HG02852 (cell line): ENCODE results near the gene GTF2H2C_2.
A peak's percentile ranks its signal among the peaks of the same experiment; 100 is the strongest.
"Not testable (repeated sequence)": the region's sequence is repeated elsewhere in the genome, so short reads cannot be mapped to it uniquely, and the experiment has no call there.

ENCODE experiments used
- ATAC-seq: cut with Tn5 transposase; IDR thresholded peaks from one replicate; pipeline ENCODE4 v1.9.1; 2021; ENCODE audit warnings: mild to moderate bottlenecking, moderate library complexity; ENCODE audit not compliant: unreplicated experiment

Gene GTF2H2C_2

DNA sequence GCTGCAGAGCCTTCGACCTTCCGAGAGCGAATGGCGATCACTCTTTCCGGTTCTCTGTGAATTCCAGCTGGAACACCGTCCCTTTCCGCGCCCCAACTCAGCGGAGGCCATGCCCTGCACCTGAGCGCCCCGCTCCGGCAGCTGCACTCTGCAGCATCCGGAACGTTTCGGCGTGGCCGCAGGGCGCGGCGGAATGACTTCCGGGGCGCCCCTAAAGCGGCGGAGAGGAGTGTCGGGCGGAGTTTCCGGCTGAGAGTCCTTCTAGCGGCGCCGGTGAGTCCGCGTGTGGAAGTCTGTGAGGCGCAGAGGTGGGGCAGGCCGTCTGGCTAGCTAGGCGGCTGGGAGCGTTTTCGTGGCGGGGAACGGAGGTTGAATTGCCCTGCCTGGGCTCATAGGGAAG, at the start of gene GTF2H2C_2:
Gene GTF2H2C_2 (plus strand): TSS at position 252 of the 400 bp plus-strand sequence.
- ATAC-seq: peak; percentile 98

- not testable (repeated sequence) for ATAC-seq
These were observed 14.0 kb upstream of the GTF2H2C_2 start for GRCh38 chr5:70400984-70401686.

DNA sequence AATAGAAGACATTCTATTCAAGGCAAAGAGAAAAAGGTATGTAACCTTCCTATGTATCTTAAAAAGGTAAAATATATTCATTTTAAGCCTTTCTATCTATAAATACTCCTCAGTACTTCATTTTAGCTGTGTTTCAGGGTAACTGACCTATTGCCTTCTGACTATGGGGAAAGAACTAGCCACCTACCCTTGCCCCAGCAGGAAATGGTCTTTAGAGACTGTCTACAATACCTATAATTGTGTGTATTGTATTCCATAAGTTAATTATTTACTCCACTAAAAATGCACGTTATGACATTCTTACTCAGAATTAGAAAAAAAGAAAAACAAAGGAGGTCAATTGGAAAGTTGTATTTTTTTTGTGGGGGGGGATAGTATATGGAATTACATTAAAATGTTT, 6.2 kb downstream of the GTF2H2C_2 start:
- ATAC-seq: not testable (repeated sequence)

GRCh38 chr5:70423215-70423614, 8.0 kb downstream of the GTF2H2C_2 start:
- ATAC-seq: not testable (repeated sequence)

DNA sequence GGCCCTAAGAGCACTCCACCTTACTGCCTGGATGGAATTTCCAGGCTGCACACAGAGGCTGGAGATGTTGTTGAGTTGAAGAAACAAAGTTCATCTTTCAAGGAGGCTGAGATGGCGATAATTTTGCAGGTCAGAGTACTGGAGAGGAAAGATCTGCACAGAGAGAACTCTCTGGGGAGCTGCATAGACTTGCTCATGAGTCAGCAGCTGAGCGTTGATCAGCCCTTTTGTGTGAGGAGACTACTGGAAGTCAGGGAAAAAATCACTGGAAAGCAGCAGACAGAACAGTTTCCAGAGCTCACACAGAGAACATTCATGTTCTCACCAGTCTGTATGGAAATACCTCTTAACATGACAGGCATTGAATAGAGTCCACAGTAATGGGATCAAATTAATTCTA, 23.4 kb downstream of the GTF2H2C_2 start:
- not testable (repeated sequence) for ATAC-seq

- not testable (repeated sequence) for ATAC-seq
These were observed 34.4 kb downstream of the GTF2H2C_2 start for GRCh38 chr5:70449565-70449964.

GRCh38 chr5:70451249-70451984, 36.2 kb downstream of the GTF2H2C_2 start:
- not testable (repeated sequence) for ATAC-seq

GRCh38 chr5:70457093-70457492, 41.9 kb downstream of the GTF2H2C_2 start:
- ATAC-seq: peak; percentile 99

DNA sequence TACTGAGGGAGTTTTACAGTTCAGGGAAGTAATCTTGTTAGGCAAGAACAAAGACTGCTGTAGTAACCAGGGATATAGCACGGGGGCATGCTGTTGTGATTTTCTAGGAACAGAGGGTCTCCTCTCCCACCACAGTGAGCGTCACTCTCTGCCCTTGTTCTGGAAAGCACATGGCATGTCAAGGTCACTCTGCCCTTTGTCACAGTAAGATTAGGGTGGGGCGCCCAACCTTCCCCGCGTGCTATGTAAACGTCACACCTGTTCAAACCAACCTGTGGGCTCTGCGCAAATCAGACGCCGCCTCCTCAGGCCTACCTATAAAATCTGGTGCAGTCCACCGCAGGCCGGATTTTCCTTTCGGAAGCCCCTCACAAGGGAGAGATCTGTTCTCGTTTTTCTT, 44.0 kb downstream of the GTF2H2C_2 start:
- not testable (repeated sequence) for ATAC-seq

DNA sequence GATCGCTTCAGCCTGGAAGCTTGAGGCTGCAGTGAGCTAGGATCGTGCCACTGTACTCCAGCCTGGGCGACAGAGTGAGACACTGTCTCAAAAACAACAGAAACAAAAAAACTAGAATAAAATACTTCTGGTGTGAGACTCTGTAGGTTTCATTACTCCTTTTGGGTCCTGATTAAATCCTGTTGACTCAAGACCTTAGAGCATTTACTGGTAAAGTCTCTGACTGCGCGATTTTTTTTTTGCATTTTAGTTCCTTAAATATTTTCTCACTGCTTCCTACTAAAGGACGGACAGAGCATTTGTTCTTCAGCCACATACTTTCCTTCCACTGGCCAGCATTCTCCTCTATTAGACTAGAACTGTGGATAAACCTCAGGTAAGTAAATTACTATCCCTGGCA, 46.8 kb downstream of the GTF2H2C_2 start:
- ATAC-seq: not testable (repeated sequence)

- not testable (repeated sequence) for ATAC-seq
These were observed 49.0 kb downstream of the GTF2H2C_2 start for GRCh38 chr5:70464019-70464637.

DNA sequence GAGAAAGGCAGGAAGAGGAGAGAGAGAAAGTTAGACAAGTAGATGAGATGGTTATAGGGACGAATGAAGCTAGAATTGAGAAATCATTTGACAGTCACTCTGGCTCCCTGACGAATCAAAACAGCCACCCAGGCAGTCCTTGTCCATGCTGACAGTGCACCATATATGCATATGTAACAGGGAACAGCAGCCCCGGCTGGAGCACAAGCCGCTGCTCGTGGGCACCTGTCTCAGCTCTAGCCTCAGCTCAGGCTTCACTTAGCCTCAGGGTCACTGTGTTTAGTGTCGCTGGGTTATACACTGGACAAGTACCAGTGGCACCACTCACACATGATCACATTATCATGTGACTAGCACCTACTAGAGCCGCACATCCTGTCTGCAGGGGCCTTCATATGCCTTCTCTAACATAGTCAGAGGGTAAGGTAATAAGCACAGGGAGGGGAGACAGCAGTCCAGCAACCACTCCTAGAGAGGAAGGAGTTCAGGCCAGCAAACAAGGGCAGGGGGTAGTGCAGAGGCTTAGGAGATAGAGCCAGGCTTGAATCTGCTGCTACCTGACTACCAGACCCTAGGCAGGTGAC, 54.9 kb downstream of the GTF2H2C_2 start:
- ATAC-seq: not testable (repeated sequence)
